Psoas muscle (tissue), 8 donors: ENCODE measurements around the gene TMEM170A. TPM values are rescaled to one million over a fixed set of nuclear protein-coding genes. Genes with fewer than 3 reads are reported as not detected.
A peak's percentile ranks its signal among the peaks of the same experiment; 100 is the strongest.

ENCODE experiments used
- ATAC-seq, 4 donors: fragments of 200-7000 bp; cut with Tn5 transposase; one replicate each; pipeline ENCODE4 v1.9.1; 2020; ENCODE audit warnings: moderate library complexity in 3 of 4, mild to moderate bottlenecking in 2 of 4
- DNase-seq, 2 donors: peaks; one replicate each; pipeline ENCODE4 v3.0.0-alpha.2; 2020
- H3K27ac ChIP-seq: fragments of 200-600 bp; one replicate; pipeline ENCODE4 v1.8.0; 2022
- H3K27me3 ChIP-seq, 3 donors: fragments of 200-600 bp in 1 of 3; one replicate each; pipeline versions ENCODE4 v1.6.1 to v1.8.0; 2013 to 2022; ENCODE audit warnings: low read length in 2 of 3, mild to moderate bottlenecking in 2 of 3, moderate library complexity in 1 of 3; ENCODE audit not compliant: insufficient read depth in 3 of 3
- H3K36me3 ChIP-seq, 2 donors: fragments of 200-600 bp in 1 of 2; one replicate each; pipeline versions ENCODE4 v1.6.1 to v1.8.0; 2013 to 2022; ENCODE audit warnings: low read depth in 1 of 2, mild to moderate bottlenecking in 1 of 2, moderate library complexity in 1 of 2; ENCODE audit not compliant: insufficient read depth in 1 of 2
- H3K4me1 ChIP-seq: fragments of 200-600 bp; one replicate; pipeline ENCODE4 v1.8.0; 2022
- H3K4me3 ChIP-seq: fragments of 200-600 bp; one replicate; pipeline ENCODE4 v1.8.0; 2022; ENCODE audit warnings: mild to moderate bottlenecking
- H3K9me3 ChIP-seq: fragments of 200-600 bp; one replicate; pipeline ENCODE4 v1.8.0; 2022
- WGBS, 3 donors: extraction: QIAGEN DNeasy Blood & Tissue Kit; methylation state at CpG; one replicate each; pipeline versions ENCODE4 v1.1.6 to v1.1.7; 2013; 5-methylcytosine and 5-hydroxymethylcytosine counted together
- intact Hi-C, 2 donors: fragments of 100-400 bp; cut with DNase I; formaldehyde crosslinking; loops; one replicate each; pipeline versions ENCODE4 v1.11.0 to v1.14.2; 2022
- polyA plus RNA-seq, 3 donors: library from polyadenylated mRNA; stranded (reverse); fragments of 200-250 nt; gene quantifications; one replicate each; pipeline ENCODE4 v1.2.3, GENCODE V29; 2013
- total RNA-seq, 4 donors: library from RNA; stranded (reverse); fragmentation: NEBNext Ultra II Directional in 2 of 4; extraction: Animal tissue kit (Norgen Biotek cat#: 25700) in 2 of 4; gene quantifications; one replicate each; pipeline versions ENCODE4 v1.2.1 to v1.2.4, GENCODE V29; 2021 to 2023
- TF ChIP-seq, protein P1 (sequence below): fragments of 200-600 bp; IDR thresholded peaks from one replicate; pipeline ENCODE4 v1.8.0; 2022; ENCODE audit warnings: antibody characterized with exemption
- donor health status: healthy with polysubstance abuse.
- donor health status: DM: no; HTN: no; CAD: no; lungs with moderate emphysema.
- donor health status: Bipolar disorder and iron deficiency.
- donor health status: healthy.
- donor health status: DM: yes; HTN: yes; CAD: no.
- donor health status: DM: no; HTN: no; CAD: no.
- donor health status: DM: no; HTN: no; CAD: no.
- donor health status: DM: yes; HTN: yes; CAD: no.

Gene TMEM170A
- total and polyA plus RNA-seq, 7 donors, result 3.1 to 9.5 (median 7.8) TPM

- intact Hi-C loops, result no loop called here
- ATAC-seq (peak; percentile 13 to 52 (median 42)), DNase-seq (peak in 1 of 2 donors; percentile 33)
- H3K9me3 ChIP-seq, result no peaks in the 10 kb centered on the region
- peaks cover 0 to 25% (median 3%) of the 10 kb centered on the region in 3 donors for H3K27me3 ChIP-seq
- WGBS, 3 donors, result 3 to 5% (median 4%) methylated on average over 34 to 43 of the region's 43 CpGs
- no peaks in the 10 kb centered on the region for H3K36me3 ChIP-seq
- H3K4me3 ChIP-seq, result peak within 1 kb of the TSS; percentile 45
- H3K27ac ChIP-seq, result no peak within 1 kb of the TSS
- TF ChIP-seq, protein P1, sequence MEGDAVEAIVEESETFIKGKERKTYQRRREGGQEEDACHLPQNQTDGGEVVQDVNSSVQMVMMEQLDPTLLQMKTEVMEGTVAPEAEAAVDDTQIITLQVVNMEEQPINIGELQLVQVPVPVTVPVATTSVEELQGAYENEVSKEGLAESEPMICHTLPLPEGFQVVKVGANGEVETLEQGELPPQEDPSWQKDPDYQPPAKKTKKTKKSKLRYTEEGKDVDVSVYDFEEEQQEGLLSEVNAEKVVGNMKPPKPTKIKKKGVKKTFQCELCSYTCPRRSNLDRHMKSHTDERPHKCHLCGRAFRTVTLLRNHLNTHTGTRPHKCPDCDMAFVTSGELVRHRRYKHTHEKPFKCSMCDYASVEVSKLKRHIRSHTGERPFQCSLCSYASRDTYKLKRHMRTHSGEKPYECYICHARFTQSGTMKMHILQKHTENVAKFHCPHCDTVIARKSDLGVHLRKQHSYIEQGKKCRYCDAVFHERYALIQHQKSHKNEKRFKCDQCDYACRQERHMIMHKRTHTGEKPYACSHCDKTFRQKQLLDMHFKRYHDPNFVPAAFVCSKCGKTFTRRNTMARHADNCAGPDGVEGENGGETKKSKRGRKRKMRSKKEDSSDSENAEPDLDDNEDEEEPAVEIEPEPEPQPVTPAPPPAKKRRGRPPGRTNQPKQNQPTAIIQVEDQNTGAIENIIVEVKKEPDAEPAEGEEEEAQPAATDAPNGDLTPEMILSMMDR, result no peak
- peaks cover 4% of the 10 kb centered on the region for H3K4me1 ChIP-seq
Observed at GRCh38 chr16:75495076-75495674, 30.7 kb upstream of the TMEM170A start, which contains the start of gene CHST6. Gene CHST6 (minus strand): TSS chr16:75495441. CDS start chr16:75479828, 15,613 bp downstream.

- H3K27ac ChIP-seq, result no peak overlapping the region
- H3K27me3 ChIP-seq, result peaks cover 0 to 25% (median 3%) of the 10 kb centered on the region in 3 donors
- H3K9me3 ChIP-seq, result no peaks in the 10 kb centered on the region
- intact Hi-C loops, result no loop called here
- ATAC-seq (peak in 1 of 4 donors; percentile 19), DNase-seq (no peak)
- peaks cover 4% of the 10 kb centered on the region for H3K4me1 ChIP-seq
- TF ChIP-seq, protein P1, result no peak
- peak overlapping the region; percentile 45 for H3K4me3 ChIP-seq
- no peaks in the 10 kb centered on the region for H3K36me3 ChIP-seq
- WGBS, 3 donors, result 3 to 4% (median 3%) methylated on average over 26 of the region's 26 CpGs
Observed at GRCh38 chr16:75494661-75495075, 30.2 kb upstream of the TMEM170A start.

GRCh38 chr16:75494184-75494583 is 29.7 kb upstream of the TMEM170A start:
- intact Hi-C loops, result no loop called here
- peaks cover 0 to 25% (median 3%) of the 10 kb centered on the region in 3 donors for H3K27me3 ChIP-seq
- 28 to 44% (median 40%) methylated on average over 5 of the region's 5 CpGs for WGBS, 3 donors
- H3K27ac ChIP-seq, result no peak overlapping the region
- H3K9me3 ChIP-seq, result no peaks in the 10 kb centered on the region
- no peak for DNase-seq
- peak overlapping the region; percentile 45 for H3K4me3 ChIP-seq
- H3K4me1 ChIP-seq, result peaks cover 4% of the 10 kb centered on the region
- TF ChIP-seq, protein P1, result no peak
- ATAC-seq, result no peak
- H3K36me3 ChIP-seq, result no peaks in the 10 kb centered on the region

- Histone ChIP-seq H3K4me3 (no peak overlapping the region), H3K27me3 (peaks cover 0 to 25% (median 3%) of the 10 kb centered on the region in 3 donors), H3K9me3 (no peaks in the 10 kb centered on the region), H3K27ac (no peak overlapping the region), H3K4me1 (peaks cover 4% of the 10 kb centered on the region), H3K36me3 (no peaks in the 10 kb centered on the region)
- 74 to 92% (median 87%) methylated on average over 1 of the region's 1 CpG for WGBS, 3 donors
- no peak for DNase-seq
- no peak for ATAC-seq
- intact Hi-C loops, result no loop called here
- TF ChIP-seq, protein P1, result no peak
Observed at GRCh38 chr16:75491876-75492275, 27.4 kb upstream of the TMEM170A start.
